GM23338 (cell line): ENCODE data around the gene CPSF2.
A peak's percentile ranks its signal among the peaks of the same experiment; 100 is the strongest.

Experiments used
- CREB1 ChIP-seq: fragments of 250-450 bp; sonication (Bioruptor Pico); IDR thresholded peaks from 2 replicates; pipeline ENCODE4 v1.5.0; 2020; ENCODE audit warnings: low read depth, mild to moderate bottlenecking, moderate library complexity
- CTCF ChIP-seq, 2 experiments: fragments of 200-600 bp in 1 of 2; sonication (generic) in 1 of 2; conservative IDR thresholded peaks; 2 replicates each; pipeline versions ENCODE4 v1.5.1 to v1.6.1; 2016 to 2017; ENCODE audit warnings: antibody characterized with exemption in 2 of 2, low read depth in 2 of 2, mild to moderate bottlenecking in 2 of 2, moderate library complexity in 1 of 2
- EZH2phosphoT487 ChIP-seq: fragments of 200-600 bp; sonication (generic); IDR thresholded peaks from one replicate; pipeline ENCODE4 v1.8.1; 2018; ENCODE audit warnings: antibody characterized with exemption; ENCODE audit not compliant: unreplicated experiment
- JUNB ChIP-seq: IDR thresholded peaks from one replicate; pipeline ENCODE4 v1.6.1; 2016; ENCODE audit warnings: antibody characterized with exemption; ENCODE audit not compliant: unreplicated experiment
- POLR2AphosphoS5 ChIP-seq: IDR thresholded peaks from 2 replicates; pipeline ENCODE4 v1.6.1; 2016; ENCODE audit warnings: antibody characterized with exemption, low read depth
- REST ChIP-seq: IDR thresholded peaks from one replicate; pipeline ENCODE4 v1.6.1; 2018; ENCODE audit warnings: antibody characterized with exemption; ENCODE audit not compliant: unreplicated experiment

DNA sequence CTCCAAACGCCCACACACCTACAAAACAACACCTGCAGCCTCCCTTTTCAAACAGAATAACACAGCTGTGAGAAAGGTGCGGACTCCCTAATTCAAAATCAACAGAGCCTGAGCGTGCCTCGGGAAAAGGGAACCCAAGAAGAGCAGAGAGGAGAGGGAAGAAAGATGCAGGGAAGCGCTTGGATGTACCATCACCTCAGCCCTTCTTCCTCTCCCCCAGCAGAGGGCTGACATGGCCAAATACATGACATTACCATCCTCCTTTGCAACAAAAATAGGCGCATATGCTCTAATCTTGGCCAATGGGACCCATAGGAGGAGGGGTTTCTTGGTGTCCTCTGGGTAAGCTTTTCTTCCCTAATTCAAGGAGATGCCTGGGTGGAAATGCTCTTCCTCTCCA lies 78.0 kb downstream of the CPSF2 start:
- TF ChIP-seq CTCF (conservative IDR thresholded peaks at IDR 0.05; ENCODE audit: low read depth in 2 of 2): peak; percentile 24 to 33; a peak in 3 of 4 replicates
- no peak for TF ChIP-seq POLR2AphosphoS5
- TF ChIP-seq JUNB: no peak
- TF ChIP-seq EZH2phosphoT487: no peak
- TF ChIP-seq CREB1: no peak
- TF ChIP-seq REST: no peak
